ENCODE data around the gene POFUT2. TPM values are rescaled to one million over a fixed set of nuclear protein-coding genes. Genes with fewer than 3 reads are reported as not detected.
A peak's percentile ranks its signal among the peaks of the same experiment; 100 is the strongest.

Gene POFUT2
- total RNA-seq, 1 donor, result 35.8 TPM

DNA sequence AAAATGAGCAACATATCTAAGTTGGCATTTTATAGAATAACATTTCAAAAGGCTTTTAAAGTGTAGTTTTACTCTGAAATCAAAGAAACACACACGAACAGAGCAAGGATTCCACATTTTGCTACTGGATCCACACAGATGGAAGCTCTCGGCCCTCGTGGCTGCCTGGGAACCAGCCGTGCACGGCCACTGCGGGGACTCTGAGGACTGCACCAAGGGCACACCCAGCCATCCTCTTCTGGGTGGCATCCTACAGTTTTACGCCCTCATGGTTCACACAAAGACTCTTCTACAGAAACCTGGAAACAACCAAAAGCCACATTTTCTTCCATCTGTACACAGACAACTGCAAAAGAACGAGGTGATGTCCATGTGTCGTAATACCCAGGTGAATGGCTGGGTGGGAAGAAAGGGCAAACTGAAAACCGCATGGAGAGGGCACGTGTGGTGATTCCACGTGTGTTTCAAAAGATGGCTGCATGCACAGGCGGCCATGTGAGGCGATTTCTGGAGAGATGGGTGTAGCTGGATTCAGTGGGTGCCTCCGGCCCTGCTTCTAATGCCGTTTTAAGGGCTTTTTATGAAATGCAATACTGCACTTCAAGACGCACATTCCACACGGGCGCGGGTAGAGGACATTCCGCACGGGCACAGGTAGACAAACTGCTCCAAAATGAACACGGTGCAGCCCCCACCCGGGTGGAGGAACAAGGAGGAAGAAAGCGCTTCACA, 8.1 kb downstream of the POFUT2 start:
- DNase-seq (ENCODE audit: insufficient read length, low spot score, missing footprints), result no peak
- peaks cover 85% of the 10 kb centered on the region for H3K79me2 ChIP-seq (ENCODE audit: insufficient read depth, low read length)
- H3K4me3 ChIP-seq (ENCODE audit: insufficient read depth, low read length), result no peak overlapping the region
- no peaks in the 10 kb centered on the region for H3K27me3 ChIP-seq (ENCODE audit: insufficient read depth, low read length)
- H3K4me1 ChIP-seq (ENCODE audit: insufficient read depth, low read length), result no peaks in the 10 kb centered on the region
- TF ChIP-seq CTCF (IDR thresholded peaks at IDR 0.05; ENCODE audit: extremely low read depth, low read depth, low read length), result no peak
- peaks cover 76% of the 10 kb centered on the region for H4K20me1 ChIP-seq (ENCODE audit: insufficient read depth, low read length)
- no peak overlapping the region for H2AFZ ChIP-seq (ENCODE audit: low read length)
- peaks cover 92% of the 10 kb centered on the region for H3K36me3 ChIP-seq (ENCODE audit: insufficient read depth, low read length)
- H3K9me3 ChIP-seq (ENCODE audit: low read depth, low read length), result no peaks in the 10 kb centered on the region
- no peak overlapping the region for H3K27ac ChIP-seq (ENCODE audit: low read depth, low read length)
- no peak overlapping the region for H3K4me2 ChIP-seq (ENCODE audit: insufficient read depth, low read length)

GRCh38 chr21:45278156-45278911, 9.4 kb downstream of the POFUT2 start:
- TF ChIP-seq CTCF (IDR thresholded peaks at IDR 0.05; ENCODE audit: extremely low read depth, low read depth, low read length), result no peak
- DNase-seq (ENCODE audit: insufficient read length, low spot score, missing footprints), result peak; percentile 34
- H3K4me3 ChIP-seq (ENCODE audit: insufficient read depth, low read length), result no peak overlapping the region
- H3K4me1 ChIP-seq (ENCODE audit: insufficient read depth, low read length), result no peaks in the 10 kb centered on the region
- peaks cover 89% of the 10 kb centered on the region for H3K36me3 ChIP-seq (ENCODE audit: insufficient read depth, low read length)
- no peaks in the 10 kb centered on the region for H3K9me3 ChIP-seq (ENCODE audit: low read depth, low read length)
- H3K4me2 ChIP-seq (ENCODE audit: insufficient read depth, low read length), result no peak overlapping the region
- H3K79me2 ChIP-seq (ENCODE audit: insufficient read depth, low read length), result peaks cover 85% of the 10 kb centered on the region
- peaks cover 73% of the 10 kb centered on the region for H4K20me1 ChIP-seq (ENCODE audit: insufficient read depth, low read length)
- no peak overlapping the region for H2AFZ ChIP-seq (ENCODE audit: low read length)
- no peak overlapping the region for H3K27ac ChIP-seq (ENCODE audit: low read depth, low read length)
- no peaks in the 10 kb centered on the region for H3K27me3 ChIP-seq (ENCODE audit: insufficient read depth, low read length)

DNA sequence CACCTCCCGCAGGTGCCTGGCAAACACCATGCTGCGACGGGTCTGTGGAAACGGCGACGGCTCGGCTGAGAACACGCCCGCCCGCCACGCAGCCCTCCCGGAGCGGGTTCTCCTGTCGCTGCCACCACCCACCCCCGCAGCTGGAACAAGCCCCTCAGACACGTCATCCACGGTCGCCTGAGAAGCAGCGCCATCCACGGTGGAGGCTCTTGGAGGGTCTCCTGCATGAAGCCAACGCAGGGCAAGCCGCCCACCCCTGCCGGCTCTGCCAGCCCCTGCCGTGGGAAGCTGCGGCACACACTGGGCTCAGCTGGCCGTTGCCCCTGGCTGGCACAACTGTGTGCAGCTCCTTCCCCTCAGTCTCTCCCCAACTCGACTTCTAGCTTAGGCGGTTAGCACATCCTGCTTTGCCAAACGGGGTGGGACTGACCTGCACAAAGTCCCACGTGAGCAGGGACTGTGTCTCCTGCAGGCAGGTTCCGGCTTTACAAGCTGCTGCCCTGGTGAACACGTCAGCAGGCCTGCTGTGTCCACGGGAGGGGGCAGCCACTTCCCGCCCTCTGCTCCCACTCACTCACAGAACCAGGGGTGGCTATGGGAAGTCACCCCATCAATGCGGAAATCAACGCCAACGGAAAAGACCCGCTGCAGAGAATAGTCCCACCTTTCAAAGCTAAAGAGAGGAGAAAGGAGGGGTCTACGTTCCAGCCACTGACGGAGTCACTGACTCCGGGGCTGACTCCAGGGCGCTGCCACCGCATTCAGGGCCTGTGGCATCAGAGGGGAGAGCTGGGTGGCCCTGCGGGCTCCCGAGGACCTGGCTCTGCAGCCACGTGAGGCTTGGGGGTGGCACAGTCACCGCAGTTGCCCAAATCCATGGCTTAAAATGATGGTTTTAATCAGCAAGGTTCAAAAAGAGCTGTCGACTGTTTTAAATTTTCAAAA, 10.3 kb downstream of the POFUT2 start:
- peaks cover 90% of the 10 kb centered on the region for H3K36me3 ChIP-seq (ENCODE audit: insufficient read depth, low read length)
- DNase-seq (ENCODE audit: insufficient read length, low spot score, missing footprints), result peak; percentile 82
- no peak overlapping the region for H3K27ac ChIP-seq (ENCODE audit: low read depth, low read length)
- H3K9me3 ChIP-seq (ENCODE audit: low read depth, low read length), result no peaks in the 10 kb centered on the region
- no peaks in the 10 kb centered on the region for H3K4me1 ChIP-seq (ENCODE audit: insufficient read depth, low read length)
- no peak overlapping the region for H3K4me2 ChIP-seq (ENCODE audit: insufficient read depth, low read length)
- H3K79me2 ChIP-seq (ENCODE audit: insufficient read depth, low read length), result peaks cover 88% of the 10 kb centered on the region
- no peak for TF ChIP-seq CTCF (IDR thresholded peaks at IDR 0.05; ENCODE audit: extremely low read depth, low read depth, low read length)
- H4K20me1 ChIP-seq (ENCODE audit: insufficient read depth, low read length), result peaks cover 74% of the 10 kb centered on the region
- no peak overlapping the region for H3K4me3 ChIP-seq (ENCODE audit: insufficient read depth, low read length)
- no peaks in the 10 kb centered on the region for H3K27me3 ChIP-seq (ENCODE audit: insufficient read depth, low read length)
- H2AFZ ChIP-seq (ENCODE audit: low read length), result no peak overlapping the region

Data from osteoblast (primary cell).